ENCODE data around the gene KCNK3.
"Not testable (repeated sequence)": the region's sequence is repeated elsewhere in the genome, so short reads cannot be mapped to it uniquely, and the experiment has no call there.

Gene KCNK3

DNA sequence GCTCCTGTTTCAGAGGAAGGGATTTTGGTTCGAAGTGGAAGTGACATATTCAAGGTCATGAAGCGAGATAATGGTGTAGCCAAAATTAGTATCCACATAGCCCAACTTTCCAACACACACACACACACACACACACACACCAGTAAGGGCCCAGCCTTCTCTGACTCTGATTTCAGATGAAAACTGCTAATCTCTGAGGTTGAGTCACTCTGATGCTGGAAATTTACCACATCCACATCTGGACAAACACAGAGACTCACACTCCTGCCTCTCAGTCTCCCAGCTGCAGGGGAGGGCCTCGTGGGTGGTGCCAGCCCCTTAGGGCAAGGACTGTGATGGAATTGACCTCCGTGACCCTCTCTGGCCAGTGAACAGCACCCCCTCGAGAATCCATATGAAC, 42.6 kb downstream of the KCNK3 start:
- no peak for DNase-seq

DNA sequence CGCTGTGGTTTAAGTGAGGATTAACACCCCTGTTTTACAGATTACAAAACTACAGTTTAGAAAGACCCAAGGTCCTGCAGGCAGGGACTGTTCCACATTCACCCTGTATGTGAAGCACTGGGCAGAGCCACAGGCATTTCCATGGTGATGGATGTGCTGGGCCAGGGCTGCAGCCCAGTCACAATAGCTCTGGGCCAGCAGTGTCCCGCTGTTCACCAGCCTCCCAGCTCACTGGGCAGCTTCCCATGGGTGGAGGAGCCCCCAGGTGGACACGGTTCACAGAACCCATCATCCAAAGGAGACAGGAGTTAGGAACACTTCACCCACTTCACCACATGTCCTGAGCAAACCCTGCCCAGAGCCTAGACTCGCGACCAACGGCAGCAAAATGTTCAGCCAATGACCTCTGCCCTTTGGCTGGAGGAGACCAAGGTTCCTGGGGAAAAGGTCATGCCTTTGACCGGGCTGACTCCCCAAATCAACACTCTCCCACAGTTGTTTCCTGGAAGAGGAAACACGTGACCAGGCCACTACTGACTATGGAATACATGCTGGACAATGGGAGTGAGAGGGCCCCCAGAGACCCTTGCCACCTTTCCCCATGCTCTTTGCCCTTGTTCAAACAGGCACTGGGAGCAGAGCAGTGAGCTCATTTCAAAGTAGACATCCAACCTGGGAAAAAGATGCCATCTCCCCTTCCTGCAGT, 43.5 kb downstream of the KCNK3 start:
- no peak for DNase-seq

GRCh38 chr2:26737221-26737620, 44.7 kb downstream of the KCNK3 start:
- no peak for DNase-seq

- no peak for DNase-seq
These were observed 46.0 kb downstream of the KCNK3 start for GRCh38 chr2:26738481-26738880.

DNA sequence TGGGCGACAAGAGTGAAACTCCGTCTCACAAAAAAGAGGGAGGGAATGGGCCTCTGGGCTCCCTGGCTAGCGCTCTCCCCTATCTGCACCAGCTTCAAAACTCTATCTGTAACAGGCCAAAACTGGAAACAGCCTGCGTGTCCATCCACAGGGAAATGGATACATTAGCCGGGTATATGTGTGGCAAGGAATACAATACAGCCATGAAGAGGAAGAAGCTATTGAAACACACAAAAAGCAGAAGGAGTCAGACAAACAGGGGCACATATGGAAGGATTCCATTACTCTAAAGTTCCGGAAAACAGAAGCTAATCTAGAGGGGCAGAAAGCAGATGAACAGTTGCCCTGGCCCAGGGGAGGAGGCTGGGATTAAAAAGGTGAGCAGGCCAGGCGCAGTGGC, 47.0 kb downstream of the KCNK3 start:
- DNase-seq, result no peak

DNA sequence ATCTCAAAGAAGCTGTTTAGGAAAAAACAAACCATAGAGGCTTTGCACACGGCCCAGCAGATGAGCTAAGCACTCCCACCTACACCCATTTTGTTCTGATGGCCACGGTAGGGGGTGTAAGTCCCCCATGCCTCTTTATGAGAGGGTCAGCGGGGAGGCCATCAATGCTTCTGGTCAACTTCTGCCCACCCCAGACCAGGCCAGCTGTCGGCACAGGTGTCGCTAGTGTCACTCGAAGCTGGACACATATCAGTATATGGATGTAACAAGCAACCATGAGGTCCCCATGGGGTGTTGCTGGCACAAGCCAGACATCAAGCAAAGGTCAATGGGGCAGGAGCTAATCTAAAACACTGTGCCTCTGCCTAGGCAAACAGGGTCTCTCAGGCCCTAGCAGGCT, 47.8 kb downstream of the KCNK3 start:
- no peak for DNase-seq

DNA sequence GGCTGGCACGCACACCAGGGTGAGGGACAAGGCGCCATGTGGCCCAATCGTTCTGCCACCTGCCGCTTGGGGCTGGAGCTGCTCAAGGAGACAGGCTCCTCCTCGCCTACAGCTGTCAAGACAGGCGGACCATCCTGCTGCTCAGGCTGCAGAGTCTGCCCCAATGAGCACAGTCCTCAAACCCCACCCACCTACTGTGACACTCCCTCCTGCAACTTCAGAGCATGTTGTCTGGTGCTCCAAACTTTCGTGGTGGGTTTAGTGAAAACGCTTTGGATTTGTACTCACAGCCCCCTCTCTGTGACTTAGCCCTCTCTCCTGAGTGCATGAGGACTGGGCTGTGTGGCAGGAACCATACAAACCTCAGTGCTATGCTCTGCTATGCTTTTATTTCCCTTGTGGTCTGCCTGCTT, 48.4 kb downstream of the KCNK3 start:
- DNase-seq, result no peak

DNA sequence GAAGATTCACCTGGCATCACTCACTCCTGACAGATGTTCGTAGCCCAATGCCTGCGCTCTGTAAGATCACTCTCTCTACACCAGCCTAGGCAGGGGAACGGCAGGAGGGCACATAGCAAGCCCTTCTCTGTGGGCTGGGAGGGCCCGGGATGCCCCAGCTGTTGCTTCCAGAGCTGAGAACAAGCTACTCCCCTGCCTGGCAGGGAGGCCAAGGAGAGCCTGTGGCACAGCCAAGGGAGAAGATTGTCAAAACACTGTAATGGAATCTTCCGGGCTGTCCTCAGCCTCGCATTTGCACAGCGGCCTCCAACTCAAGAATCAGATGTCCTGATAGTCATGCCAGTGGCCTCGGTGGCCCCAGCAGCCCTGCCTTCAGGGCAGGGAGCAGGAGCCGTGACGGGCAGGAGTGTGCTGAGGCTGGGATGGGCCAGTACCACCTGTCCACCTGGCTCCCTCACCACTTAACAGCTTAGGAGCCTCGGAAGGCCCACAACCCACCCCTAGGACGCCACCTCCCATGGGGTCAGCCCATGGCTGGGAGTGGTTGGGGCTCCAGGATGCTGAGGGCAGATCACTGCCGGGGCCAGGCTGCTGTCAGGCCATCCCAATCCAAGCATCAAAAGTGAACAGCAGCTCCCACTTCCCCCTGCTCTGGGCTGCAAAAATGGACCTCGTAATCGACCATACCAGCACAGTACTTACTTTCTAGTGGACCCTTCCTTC, 49.7 kb downstream of the KCNK3 start:
- DNase-seq, result no peak

DNA sequence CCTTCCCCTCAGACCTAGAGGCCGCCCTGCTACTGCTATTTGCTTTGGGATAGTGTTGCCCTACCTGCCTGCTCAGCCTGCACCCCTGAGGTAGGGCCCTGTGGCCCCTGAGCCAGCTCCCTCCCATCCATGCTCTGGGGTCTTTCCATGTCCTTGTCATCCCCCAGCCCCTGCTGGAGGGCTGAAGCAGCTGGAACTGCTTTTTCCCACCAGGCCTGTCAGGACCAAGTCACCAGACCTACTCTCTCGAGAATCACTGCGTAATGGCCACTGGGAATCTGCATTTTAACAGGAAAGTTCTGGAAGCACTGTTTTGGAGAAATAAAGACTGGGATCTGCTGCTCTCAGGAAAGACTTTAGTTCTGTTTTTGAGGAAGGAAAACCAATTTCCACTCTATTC, 51.3 kb downstream of the KCNK3 start:
- DNase-seq, result no peak

DNA sequence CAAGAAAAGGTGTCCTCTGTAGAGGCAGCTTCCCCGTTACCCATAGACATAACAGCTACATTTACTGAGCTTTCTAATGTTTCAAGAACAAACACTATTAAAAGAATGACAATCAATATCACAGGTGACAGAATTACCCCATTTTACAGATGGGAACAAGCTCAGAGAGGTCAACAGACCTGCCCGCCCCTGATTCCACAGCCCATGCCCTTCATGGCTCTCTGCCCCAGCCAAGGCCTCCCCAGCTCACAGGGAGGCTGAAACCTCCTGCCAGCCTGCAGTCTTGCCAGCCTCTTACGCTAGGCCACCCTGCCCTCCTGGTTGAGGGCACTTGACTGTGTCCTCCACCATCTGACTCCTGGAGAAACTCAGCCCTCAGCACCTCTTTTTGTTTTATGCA, 52.4 kb downstream of the KCNK3 start:
- DNase-seq, result peak; percentile 13

- DNase-seq, result peak; percentile 76
These were observed 53.2 kb downstream of the KCNK3 start for GRCh38 chr2:26745609-26746327.

- DNase-seq, result no peak
These were observed 54.4 kb downstream of the KCNK3 start for GRCh38 chr2:26746934-26747333.

DNA sequence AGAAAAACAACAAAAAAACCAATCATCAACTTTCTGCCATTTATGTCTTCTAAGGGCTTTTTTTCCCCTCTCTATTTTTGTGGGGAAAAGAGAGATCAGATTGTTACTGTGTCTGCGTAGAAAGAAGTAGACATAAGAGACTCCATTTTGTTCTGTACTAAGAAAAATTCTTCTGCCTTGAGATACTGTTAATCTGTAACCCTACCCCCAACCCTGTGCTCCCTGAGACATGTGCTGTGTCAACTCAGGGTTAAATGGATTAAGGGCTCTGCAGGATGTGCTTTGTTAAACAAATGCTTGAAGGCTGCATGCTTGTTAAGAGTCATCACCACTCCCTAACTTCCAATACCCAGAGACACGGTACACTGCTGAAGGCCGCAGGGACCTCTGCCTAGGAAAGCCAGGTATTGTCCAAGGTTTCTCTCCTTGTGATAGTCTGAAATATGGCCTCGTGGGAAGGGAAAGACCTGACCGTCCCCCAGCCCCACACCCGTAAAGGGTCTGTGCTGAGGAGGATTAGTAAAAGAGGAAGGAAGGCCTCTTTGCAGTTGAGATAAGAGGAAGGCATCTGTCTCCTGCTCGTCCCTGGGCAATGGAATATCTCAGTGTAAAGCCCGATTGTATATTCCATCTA, 57.4 kb downstream of the KCNK3 start:
- peak; percentile 45 for DNase-seq

- DNase-seq, result not testable (repeated sequence)
These were observed 57.9 kb downstream of the KCNK3 start for GRCh38 chr2:26750467-26750866.

- DNase-seq, result no peak
These were observed 60.1 kb downstream of the KCNK3 start for GRCh38 chr2:26752656-26753055.

GRCh38 chr2:26754539-26754938, 62.0 kb downstream of the KCNK3 start:
- DNase-seq, result no peak

- peak; percentile 65 for DNase-seq
These were observed 62.6 kb downstream of the KCNK3 start for GRCh38 chr2:26754972-26755670.

- no peak for DNase-seq
These were observed 63.8 kb downstream of the KCNK3 start for GRCh38 chr2:26756337-26756736.

DNA sequence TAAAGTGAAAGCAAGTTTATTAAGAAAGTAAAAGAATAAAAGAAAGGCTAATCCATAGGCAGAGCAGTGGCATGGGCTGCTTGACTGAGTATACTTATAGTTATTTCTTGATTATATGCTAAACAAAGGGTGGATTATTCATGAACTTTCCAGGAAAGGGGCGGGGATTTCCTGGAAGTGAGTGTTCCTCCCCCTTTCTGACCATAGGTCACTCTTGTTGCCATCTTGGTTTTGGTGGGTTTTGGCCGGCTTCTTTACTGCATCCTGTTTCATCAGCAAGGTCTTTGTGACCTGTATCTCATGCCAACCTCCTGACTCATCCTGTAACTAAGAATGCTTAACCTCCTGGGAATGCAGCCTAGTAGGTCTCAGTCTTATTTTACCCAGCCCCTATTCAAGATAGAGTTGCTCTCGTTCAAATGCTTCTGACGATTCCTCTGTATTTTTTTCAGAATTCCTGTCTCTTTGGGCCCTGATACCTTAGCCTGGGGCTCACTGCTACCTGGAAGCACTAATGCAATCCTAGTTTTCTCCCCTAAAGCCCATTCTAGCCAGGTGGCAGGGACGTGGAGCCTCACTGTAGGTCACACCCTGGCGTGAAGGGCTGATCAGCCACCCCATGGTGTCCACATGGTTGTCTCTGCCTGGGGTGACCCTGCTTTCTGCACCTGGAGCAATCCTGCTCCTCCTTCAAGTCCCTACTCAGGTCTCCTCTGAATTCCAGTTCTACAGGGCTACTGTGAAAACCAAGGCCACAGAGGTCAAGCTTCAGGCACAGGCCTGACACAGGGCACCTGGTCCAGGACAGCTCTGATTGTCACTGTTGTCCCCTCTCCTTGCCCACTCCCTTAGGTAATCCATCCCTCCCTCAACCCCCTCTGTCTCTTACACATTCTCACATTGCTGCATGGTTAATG, 65.6 kb downstream of the KCNK3 start:
- no peak for DNase-seq

DNA sequence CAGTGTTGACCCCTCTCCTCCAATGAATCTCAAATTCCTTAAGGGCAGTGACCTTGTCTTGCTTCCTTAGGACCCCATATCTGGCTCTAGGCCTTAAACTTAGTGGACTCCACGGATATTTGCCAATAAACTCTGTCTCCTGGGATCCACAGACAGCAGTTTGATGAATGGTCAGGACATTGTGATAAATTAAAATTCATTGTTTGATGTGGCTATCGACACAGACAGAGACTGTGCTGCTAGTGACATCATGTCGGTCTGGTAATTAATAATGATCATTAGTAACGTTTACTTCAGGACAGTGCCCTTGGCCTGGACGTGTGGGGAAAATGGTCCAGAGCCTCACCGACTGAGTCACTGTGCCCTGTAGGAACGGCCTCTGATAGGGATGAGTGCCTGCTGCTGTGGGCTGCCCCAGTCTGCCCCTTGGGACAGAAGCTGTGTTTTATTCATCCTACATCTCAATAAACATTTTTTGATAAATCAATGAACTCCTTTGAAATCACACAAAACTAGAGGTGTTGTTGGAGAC, 66.3 kb downstream of the KCNK3 start:
- no peak for DNase-seq

DNA sequence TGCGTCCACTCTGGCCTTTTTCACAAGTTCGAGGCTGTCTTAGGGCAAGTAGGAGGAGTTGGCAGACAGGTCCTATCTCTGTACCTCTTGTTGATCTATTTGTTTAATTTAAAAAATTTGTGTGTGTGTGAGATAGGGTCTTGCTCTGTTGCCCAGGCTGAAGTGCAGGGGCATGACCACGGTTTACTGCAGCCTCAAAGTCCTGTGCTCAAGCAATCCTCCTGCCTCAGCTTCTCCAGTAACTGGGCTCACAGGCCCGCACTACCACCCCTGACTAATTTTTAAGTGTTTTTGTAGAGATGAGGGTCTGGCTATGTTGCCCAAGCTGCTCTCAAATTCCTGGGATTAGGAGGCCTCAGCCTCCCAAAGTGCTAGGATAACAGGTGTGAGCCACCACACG, 67.3 kb downstream of the KCNK3 start:
- DNase-seq, result no peak
